HG03575 (cell line): ENCODE data around the gene TGFBR2.

Experiments used
- ATAC-seq: cut with Tn5 transposase; IDR thresholded peaks from one replicate; pipeline ENCODE4 v1.9.1; 2021; ENCODE audit not compliant: unreplicated experiment, insufficient number of reproducible peaks, low FRiP score; ENCODE audit errors: extremely low read depth

Gene TGFBR2

DNA sequence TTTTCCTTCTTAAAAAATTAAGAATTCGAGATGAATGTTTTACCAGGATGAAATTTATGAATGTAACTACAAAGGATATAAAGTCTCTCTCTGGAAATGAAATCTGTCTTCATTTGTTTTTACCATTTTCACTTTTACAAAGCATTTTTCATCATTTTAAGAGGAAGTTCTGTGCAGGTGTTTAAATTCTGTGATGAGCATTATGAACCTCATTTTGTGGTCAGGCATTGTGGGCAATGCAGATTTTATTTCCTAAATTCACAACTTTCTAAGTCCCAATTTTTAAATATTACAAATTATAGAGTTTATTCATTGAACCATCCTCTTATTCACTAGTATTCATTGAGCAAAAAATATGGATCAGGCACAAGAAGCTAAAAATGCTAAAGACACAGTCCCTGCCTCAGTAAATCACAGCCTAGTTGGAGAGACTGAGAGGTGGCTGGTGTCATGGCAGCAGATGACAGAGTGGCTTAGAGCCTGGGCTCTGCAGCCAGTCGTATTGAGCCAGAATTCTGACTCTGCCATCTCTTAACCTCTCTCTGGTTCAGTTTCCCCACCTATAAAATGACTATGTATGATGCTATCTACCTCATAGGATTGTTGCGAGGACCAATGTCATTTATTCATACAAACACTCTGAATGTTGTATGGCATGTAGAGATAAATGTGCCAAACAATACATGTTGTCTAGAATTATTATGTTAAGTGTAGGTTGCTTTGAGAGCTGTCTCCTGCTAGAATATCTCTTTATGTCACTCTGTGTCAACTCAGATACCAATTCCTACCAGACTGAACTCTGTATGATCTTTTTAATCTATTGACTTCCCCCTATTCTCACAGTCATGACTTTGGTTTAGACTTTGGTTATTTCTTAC is 7.5 kb upstream of the TGFBR2 start:
- ATAC-seq: no peak

DNA sequence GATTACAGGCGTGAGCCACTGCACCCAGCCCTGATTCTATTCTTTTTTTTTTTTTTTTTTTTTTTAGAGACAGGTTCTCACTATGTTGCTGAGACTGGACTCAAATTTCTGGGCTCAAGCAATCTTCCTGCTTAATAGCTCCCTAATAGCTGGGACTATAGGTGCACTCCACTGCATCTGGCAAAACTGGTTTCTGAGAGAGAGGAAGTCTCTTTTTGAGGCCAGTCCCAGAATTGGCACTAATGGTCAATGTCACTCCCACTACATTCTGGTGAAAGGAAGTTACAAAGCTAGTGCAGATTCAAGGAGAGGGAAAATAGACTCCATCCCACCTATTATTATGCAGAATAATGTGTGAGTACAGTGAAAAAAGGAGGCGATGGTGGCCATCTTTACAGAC is 5.8 kb upstream of the TGFBR2 start:
- ATAC-seq: no peak

DNA sequence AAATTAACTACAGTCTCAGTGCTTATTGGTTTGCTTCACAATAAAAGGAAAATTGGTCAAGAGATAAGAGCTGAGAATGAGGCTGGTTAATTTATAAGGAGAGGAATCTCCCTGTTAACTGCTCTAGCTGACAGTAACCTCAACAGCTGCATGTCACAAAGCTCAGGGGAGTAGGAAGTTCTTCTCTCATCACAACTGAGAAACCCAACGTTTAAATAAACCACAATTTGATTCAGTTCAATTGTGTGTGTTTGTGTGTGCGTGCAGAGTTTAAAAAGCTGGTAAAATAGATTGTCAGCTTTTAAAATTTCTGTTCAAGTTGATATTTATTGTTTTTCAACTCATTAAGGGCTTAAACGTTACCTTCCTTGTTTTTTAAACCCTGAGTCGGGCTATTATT is 3.5 kb upstream of the TGFBR2 start:
- no peak for ATAC-seq

DNA sequence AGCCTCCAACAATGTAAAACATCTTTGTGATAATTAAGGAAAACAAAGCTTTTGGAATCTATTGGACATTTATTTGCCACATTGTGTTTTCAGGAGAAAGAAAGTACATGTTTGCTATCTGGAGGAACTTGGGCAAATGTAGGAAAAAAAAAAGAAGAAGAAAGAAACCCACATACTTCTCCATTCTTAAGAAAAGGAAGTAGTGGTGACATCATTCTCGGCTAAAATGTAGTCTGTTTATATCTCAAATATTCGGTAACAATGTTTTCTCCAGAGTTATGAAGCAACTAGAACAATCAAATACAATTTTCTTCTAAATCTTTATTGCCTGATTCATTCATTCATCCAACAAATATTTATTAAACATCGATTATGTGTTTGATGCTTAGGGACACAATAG is 2.3 kb upstream of the TGFBR2 start:
- no peak for ATAC-seq

DNA sequence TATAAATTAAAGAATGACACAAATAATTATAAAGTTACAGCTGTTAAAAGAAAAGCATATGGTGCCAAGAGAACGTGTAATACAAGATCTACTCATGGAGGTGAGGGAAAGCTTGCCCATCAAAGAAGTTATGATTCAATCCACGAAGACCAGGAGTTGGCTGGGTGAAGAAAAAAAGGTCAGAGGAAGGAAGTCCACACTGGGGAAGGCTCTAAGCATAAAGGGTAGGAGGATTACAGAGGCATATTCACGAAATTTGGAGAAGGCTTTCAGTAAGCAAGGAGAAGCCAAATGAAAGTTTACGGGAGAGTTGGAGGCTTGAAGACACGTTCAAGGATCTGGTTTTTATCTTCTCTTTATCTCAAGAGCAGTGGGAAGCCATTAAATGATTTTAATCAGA is 1.8 kb upstream of the TGFBR2 start:
- ATAC-seq: no peak

DNA sequence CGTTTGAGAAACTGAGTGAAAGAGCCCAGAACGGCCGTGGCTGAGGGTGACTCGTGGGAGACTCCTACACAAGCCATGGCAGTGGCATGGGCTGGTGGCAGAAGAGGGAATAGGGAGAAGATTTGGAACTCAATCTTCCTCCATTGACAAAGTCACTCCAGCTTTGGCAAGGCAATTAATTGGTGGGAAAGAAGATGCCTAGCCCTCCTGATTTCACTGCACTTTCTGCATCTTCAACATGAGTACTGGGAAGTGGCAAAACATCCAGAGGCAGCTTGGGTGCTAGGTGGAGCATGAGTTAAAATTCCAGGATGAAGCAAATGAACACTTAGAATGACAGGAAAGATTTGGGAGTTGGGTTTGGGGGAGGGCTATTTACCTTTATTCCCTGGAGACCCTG is 1.4 kb upstream of the TGFBR2 start:
- no peak for ATAC-seq

DNA sequence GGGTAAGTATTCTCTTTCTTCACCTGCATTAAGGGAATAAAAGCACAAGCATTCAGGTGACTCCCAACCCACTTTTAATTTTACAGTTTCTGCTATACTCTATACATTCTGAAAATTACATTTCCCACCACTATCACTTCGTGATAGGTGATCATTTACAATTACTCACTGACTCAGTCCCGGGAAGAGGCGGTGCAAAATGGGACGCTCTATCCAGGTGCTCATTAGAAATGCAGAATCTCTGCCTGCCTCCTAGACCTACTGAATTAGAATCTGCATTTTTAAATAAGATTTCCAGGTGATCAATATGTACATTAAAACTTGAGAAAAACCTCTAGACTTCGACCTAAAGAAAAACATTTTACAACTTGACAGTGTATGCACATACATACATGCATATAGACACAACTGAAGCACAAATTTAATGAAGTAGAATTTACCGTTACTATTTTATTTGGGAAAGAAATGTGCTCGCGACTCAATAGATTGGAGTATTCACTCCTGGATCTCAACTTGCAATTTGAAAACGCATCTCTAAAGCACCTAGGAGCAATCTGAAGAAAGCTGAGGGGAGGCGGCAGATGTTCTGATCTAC is 598 bp upstream of the TGFBR2 start:
- ATAC-seq: no peak

DNA sequence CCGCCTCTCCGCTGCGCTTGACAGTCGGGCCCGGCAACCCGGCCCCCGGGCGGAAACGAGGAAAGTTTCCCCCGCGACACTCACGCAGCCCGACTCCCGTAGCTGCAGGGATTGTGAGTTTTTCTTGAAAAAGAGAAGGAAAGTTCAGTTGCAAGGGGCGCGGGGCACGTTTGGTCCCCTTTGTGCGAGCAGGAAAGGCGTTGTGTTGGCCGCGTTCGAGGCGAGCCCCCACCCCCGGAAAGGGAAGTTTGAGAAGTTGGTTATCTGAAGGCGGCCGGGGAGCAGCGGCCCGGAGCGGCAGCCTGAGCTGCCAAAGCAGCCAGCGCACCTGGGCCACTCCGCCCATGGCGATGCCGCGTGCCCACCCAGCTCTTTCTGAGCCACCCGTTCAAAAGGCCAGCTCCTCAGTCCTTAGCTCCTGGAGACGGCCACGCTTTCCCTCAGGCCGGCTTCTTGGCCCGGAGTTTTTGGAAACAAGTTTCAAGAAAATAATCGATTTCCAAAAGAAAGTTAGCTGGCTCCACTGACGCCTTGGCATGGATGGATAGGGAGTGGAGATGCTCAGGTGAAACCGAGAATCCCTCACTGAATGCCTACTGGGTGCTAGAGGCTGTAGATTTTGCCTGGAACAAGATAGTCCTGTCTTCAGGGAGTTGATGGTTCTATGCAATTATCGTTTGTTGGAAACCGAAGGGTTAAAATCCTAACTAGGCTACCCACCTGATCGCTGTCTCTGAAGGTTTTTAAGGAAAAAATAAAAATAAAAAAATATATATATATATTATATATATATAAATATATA is 832 bp downstream of the TGFBR2 start:
- no peak for ATAC-seq

DNA sequence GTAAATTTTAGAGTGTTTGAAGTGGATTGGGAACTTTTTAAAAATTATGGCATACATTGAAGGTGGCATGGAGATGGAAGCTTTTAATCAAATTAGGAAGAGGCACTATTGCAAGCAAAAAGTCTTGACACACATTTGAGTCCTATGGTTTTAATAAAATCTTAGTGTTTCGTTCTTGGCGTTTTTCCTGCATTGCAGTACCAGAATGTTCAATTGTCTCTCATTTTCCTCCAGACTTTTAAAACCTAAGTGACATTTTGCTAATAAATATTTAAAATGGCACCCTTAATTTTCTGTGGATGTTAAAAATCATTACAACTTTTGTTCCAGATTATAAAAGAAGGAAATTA is 2.2 kb downstream of the TGFBR2 start:
- no peak for ATAC-seq

DNA sequence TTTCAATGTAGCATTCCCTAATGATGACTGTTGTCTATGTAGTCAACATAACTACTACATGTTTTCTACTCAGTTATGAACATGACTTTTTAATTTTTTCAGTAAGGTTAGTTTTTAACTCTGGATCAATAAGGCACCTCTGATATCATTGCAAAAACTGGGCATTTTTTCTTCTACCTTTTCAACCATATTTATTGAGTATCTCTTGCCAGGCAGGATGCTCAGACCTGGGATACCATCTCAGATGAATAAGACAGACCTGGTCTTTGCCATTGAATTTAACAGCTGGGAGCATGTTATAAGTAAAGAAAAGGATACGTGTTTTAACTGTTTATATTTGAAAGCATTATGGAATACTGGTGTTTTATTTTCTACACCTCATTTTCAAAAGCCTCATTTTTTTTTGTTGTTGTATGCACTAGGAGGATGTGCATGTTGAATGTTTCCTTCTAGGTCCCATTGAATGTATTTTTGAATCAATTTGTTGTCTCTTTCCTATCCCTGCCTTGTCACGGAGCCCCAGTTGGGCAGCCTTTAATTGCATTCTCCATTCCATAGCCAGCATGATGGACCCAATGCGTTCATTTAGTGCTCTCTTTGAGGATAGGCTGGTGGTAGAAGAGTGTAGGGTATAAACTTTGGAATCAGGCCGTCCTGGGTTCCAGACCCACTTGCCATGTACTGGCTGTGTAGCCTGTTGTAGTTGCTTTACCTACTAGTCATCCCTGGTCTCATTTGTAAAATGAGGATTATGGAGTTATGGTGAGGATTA is 3.7 kb downstream of the TGFBR2 start:
- no peak for ATAC-seq

DNA sequence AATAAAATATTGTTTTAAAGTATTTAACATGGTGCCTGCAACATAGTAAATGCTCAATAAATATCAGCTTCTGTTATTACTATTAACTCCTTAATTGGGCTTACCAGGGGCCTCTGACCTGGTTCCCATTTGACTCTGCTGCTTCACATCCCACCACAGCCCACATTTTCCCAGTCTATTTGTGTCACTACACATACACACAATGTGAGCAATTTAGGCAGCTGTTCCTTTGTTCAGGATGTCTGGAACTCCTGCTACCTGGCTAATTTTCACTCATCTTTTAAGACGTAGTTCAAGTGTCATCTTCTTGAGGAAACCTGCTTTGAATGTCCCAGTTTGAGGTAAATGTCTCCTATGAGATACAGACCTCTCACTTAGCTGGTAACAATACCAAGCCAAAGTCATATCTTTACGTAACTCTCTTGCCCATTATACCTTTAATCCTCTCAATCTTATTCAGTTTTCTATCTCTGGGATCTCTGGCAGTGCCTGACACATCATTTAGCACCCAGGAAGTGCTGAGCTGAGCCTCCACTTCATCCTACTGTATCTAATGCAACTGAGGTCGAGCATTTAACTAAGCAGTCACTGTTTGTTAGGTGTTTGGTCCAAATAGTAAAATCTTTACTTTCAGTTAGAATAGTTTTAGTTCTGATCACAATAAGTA is 4.4 kb downstream of the TGFBR2 start:
- no peak for ATAC-seq

DNA sequence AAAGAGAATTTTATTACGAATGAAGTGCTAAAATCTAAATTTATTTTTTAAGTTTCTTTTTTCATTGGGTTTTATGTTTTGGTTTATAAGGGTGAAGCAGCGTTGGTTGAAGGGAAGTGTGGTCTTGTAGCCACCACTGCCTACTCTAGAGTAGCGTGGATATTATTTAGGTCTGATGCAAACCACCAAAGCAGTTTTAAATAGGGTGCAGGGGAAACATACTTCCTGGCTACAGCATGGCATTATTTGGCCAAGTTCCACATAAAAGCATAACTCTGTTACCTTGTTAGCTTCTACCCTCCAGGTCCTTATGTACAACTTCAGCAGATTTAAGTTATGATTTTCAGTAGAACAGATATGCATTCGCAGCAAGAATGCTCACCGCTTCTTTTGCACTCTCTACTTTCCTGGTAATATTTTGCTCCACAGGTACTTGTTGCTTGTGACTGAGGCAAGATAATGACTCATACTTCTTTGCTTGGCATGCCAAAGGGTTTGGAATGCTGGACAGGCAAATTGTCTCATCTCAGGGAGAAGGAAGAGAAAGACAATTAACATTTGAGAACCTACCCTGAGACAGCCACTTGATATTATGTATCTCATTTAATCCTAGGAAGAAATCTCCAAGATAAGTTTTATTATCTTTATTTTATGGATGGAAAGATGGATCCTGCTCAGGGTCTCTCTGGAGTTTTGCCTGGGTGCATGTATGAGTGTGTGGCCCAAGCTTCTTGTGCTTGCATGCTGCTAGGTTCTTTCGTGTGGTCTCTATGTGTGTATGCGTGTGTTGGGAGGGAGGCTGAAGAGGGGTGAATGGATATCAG is 5.4 kb downstream of the TGFBR2 start:
- no peak for ATAC-seq

DNA sequence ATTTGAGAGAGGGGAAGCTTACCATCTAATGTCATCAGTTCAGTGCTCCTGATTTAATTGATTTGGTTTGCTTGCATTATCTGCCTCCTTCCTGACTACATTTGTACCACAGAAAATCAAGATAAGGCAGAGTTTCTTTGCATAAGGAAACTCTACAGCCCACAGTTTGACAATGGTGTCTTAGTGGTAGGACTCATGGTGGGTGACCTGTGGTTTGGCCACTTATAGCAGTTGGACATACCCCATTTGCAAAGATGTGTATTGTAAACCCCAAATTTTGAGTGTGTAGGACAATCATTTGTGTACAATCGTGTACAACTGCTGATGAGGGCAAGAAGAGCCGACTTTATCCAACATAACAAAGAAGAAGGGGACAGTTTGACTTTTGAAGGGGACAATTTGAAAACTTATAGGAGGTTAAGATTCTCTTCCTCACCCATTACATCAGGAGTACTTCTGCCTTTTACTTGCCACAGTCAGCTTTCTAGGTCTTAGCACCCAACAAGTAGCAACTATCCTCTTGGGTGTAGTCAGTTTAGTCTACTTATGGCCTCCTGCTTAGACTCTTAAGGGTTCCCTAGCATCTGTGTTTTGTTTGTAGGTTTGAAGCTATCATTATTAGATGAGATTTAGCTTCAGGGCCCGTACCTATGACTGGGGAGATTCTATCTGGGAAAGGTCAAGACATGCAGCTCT is 6.2 kb downstream of the TGFBR2 start:
- no peak for ATAC-seq

DNA sequence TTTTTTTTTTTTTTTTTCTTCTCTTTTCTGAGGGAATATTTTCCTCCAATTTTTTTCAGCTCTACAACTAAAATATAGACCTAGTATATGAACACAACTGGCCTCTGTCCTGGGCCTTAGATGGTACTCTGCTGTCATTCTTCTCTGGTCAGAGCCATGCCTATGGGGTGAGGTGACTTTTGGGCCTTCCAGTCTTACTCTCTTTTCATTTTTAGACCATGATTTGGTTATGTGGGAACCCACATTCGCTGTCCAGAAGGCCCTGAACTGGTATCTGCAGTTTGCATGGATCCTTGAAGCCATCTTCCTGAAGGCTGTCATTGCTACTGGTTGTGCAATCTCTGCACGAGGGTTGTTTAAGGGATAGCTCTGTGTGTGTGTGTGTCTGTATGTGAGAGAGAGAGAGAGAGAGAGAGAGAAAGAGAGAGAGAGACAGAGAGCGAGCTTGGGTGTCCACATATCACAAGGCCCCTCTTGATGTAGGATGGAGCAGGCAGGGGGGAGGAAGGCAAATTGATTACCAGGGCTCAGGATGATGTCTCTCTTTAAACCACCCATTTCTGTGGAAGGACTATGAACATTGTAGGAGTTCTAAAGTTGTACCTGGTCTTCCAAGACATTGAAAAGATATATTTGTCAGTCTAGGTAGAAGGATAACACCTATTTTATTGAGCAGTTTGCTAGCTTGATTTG is 6.9 kb downstream of the TGFBR2 start:
- no peak for ATAC-seq

DNA sequence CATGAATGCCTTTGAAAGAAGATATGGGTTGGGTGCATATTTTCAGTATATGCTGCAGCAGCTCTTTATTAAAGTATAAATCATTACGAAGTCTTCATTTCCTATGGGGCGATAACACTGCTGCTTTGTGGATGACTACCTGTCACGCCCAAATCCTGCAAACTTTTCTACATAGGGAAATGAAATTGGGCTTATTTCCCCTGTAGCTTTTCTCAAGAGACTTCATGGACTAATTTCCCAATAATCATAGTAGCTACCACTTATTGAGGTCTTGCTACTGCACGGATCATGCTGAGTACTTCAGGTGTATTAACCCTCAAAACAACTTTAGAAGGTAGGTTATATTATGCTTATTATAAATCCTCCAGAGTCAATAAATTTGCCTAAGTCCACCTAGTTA is 8.0 kb downstream of the TGFBR2 start:
- no peak for ATAC-seq

DNA sequence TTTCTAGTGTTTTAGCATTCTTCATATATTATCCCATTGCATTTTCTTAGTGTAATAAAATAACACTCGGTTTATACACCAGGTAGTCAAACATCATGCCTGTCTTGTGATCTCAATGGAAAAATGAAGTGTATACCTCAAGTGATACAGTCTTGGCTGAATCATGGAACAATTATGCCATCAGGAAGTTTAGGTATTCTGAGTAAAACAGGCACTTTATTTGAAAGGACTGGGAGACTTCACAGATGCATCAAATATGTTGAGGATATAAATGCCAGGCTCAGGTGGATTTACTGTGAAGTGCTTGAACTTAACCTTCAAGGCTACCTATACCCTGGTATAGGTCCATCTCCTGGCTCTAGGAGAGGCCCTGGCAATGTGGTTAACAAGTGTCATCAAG is 8.5 kb downstream of the TGFBR2 start:
- ATAC-seq: no peak
